GM18858 (cell line): ENCODE measurements around the gene MKNK2.

Experiments used
- ATAC-seq: cut with Tn5 transposase; IDR thresholded peaks from one replicate; pipeline ENCODE4 v1.9.1; 2021; ENCODE audit not compliant: unreplicated experiment

The MKNK2 gene

DNA sequence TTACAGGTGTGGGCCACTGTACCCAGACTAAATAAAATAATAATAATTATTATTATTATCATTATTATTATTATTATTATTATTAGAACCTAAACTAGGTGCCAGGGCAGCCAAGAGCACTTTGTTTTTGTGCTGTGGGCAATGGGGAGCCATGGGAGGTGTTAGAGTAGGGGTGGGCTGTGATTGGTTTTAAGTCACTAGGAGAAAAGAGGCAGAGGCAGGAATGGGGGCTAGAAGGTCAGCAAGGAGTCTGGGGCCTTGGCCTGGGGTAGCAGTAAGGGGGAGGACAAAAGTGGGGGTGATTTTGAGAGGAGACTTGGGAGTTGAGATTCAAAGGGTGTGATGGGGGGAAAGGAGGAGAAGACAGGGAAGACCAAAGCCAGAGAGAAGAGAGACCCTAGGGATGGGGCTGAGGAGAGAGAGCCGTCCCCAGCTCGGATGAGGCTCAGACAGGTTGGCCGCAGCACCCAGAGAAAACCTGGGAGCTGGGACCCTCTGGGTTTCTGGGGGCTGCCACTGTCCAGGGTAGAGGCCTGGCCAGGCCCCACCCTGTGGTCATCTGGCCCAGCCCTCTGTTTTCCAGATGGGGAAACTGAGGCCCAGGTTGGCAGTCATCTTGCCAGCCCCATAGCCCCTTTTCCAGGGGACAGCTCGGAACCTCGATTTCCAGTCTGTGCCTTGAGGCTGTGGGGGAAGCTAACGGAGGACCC, 17.8 kb downstream of the MKNK2 start:
- no peak for ATAC-seq

- ATAC-seq, result no peak
Measured at GRCh38 chr19:2032296-2032941, 18.6 kb downstream of the MKNK2 start.

DNA sequence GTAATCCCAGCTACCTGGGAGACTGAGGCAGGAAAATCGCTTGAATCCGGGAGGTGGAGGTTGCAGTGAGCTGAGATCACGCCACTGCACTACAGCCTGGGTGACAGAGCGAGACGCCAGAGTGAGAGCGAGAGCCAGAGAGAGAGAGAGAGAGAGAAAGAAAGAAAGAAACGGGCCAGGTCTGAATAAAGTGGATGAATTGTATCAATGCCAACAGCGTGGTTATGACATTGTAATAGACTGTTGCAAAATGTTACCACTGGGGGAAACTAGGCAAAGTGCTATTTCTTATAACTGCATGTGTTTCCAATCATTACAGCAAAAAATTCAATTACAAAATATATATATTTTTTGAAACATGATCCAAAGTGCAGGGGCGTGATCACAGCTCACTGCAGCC, 23.7 kb downstream of the MKNK2 start:
- no peak for ATAC-seq

DNA sequence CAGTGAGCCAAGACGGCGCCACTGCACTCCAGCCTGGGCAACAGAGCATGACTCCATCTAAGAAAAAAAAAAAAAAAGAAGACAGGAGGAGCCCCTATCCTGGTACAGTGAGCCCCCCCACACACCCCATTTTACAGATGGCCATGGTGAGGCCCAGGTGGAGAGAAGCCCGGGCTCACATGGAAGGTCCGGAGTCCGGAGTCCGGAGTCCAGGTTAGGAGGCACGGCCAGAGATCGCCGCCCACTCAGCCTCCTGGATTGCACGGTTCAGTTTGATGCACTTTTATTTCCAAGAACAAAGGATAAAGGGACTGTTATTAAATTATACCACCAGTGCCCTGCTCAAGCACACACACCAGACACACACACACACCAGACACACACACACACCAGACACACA, 24.3 kb downstream of the MKNK2 start:
- ATAC-seq, result no peak

GRCh38 chr19:2022289-2022688, 28.8 kb downstream of the MKNK2 start:
- no peak for ATAC-seq

- no peak for ATAC-seq
Measured at GRCh38 chr19:2021453-2022140, 29.4 kb downstream of the MKNK2 start.

DNA sequence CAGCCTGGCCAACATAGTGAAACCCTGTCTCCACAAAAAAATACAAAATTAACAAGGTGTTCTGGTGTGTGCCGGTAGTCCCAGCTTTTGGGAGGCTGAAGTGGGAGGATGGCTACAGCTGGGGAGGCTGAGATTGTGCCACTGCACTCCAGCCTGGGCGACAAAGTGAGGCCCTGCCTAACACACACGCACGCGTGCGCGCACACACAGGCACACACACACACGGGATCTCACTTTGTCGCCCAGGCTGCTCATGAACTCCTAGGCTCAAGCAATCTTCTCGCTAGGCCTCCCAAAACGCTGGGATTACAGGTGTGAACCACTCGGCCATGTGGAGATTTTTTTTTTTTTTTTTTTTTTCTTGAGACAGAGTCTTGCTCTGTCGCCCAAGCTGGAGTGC, 32.3 kb downstream of the MKNK2 start:
- ATAC-seq, result no peak

DNA sequence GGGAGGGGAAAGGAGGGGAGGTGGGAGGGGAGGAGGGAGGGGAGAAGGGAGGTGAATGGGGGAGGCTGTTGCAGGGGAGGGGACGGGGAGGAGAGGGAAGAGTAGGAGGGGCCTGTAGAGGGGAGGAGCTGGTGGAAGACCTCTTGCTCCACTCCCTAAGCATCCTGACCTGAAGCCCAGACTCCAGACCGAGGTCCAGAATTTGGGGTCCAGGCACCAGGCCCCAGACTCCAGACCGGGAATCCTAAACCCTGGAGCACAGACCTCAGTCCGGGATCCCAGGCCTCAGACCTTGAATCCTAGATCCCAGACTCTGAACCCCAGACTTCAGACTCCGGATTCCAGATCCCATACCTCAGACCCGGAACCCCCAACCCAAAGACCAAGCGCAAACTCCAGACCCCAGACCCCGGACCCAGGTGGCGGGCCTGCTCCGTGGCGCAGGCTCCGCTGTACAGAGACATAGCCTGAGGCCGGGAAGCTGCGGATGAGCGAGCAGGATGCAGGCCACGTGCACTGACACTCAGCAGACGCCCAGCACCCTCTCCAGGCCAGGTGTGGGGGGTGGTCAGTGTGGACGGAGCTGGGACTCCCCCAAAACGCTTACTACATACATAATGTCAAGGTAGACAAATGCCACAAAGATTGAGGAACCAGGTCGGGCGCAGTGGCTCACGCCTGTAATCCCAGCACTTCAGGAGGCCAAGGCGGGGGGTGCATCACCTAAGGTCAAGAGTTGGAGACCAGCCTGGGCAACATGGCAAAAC, 34.8 kb downstream of the MKNK2 start:
- no peak for ATAC-seq

GRCh38 chr19:2015608-2015950, 35.5 kb downstream of the MKNK2 start, which contains the start of gene BTBD2:
TSS of gene BTBD2 (minus strand) at chr19:2015714. CDS start at chr19:2015703, 11 bp downstream.
- ATAC-seq, result no peak

DNA sequence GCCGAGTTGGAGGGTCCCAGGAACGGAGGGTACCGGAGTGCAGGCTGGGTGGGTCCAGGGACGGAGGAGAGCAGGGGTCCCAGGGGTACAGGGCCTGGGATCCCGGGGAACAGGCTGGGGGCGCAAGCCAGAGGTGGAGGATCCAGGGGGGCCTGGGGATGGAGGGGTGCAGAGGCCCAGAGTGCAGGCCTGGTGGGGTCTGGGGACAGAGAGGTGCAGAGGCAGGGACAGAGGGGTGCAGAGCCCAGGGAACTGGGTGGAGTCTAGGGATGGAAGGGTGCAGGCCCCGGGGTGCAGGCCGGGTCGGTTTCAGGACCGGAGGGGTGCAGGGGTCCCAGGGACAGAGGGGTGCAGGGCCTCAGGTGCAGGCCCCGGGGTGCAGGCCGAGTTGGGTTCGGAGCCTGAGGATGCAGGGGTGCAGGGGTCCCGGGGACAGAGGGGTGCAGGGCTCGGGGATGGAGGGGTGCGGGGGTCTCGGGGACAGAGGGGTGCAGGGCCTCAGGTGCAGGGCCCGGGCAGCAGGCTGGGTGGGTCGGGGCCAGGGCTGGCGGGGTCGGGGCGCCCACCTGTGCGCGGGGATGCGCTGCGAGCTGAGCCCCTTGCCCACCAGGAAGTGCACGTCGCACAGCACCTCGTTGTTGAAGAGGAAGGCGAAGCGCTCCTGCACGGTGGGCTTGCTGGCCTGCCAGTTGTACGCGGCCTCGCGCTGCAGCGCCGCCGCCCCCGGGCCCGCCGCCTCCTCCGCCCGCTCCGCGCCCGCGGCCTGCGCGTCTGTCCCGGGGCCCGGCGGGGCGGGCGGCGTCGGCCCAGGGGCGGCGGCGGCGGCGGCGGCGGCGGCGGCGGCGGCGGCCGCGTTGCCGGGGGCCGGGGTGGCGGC, 36.1 kb downstream of the MKNK2 start:
- ATAC-seq, result no peak

- no peak for ATAC-seq
Measured at GRCh38 chr19:2014131-2014571, 36.9 kb downstream of the MKNK2 start.

GRCh38 chr19:2013683-2013961, 37.4 kb downstream of the MKNK2 start:
- no peak for ATAC-seq

DNA sequence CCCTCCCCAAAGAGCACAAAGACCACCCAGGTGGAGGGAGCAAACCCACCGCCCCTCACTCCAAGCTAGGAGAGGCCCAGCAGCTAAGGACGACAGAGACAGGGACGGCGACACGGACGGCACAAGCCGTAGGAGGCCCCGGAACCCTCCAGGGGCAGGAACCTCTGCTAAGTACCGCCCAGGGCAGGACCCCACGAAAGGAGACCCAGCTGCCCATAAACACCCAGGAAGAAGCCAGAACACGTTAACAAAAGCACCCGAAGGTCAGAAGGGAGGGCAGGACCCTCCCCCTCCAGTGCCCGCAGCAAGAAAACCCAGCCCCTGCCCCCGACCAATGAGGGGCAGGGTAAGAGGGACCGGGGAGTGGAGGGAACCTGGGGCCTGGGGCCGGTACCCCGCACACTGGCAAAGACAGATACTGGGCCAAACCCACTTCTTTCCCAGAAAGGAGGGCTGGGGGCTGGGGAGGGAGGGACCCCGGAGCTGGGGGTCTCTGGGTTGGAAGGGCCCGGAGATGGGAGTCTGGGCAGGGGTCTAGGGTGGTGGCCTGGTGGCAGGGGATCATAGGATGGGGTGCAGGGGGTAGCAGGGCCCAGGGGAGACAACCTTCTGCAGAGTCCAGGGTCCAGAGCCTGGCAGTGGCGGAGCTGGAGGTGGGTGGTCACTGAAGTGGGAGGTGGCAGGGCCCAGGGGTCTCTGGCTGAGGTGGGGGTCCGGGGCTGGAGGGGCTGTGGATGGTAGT, 37.9 kb downstream of the MKNK2 start:
- ATAC-seq, result no peak

DNA sequence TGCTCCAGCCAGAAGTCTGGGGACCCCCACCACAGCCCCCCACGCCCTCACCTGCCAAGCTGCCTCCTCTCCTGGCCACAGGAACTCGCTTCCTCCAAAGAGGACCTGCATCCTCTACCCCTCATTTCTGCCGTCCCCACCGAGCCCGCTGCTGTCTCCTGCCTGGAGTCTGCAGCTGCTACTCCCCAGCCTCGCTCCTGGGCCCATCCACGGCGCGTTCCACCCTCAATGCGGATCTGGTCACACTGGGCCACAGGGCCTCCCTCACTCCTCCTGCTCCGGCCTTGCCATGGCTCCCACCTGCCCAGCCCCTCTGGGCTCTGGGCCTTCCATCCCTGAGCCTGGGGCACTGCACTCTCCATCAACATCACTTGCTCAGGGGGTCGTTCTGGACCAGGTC, 39.9 kb downstream of the MKNK2 start:
- ATAC-seq, result no peak

DNA sequence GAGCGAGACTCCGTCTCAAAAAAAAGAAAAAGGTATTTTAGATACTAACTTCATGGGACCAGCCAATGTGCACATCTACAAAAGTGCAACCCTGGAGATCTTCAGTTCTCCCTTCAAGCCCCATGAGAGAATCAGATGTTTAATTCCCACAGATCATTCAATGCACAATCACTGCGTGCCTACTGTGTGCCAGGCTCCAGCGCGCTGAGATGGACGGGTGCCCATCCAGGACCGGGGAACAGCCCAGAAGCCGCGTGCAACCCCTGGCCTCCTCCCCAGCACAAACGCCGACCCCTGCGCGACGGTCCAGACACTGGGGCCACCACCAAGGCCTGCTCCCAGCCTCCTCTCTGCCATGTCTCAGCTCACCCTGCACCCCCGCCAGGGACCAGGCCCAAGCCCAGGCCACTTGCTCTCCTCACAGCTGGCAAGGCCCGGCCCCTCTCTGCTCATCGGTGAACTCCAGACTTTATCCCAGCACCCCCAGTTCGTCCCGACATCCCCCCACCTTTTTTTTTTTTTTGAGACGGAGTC, 40.8 kb downstream of the MKNK2 start:
- ATAC-seq, result no peak

- no peak for ATAC-seq
Measured at GRCh38 chr19:2003874-2004273, 47.2 kb downstream of the MKNK2 start.

DNA sequence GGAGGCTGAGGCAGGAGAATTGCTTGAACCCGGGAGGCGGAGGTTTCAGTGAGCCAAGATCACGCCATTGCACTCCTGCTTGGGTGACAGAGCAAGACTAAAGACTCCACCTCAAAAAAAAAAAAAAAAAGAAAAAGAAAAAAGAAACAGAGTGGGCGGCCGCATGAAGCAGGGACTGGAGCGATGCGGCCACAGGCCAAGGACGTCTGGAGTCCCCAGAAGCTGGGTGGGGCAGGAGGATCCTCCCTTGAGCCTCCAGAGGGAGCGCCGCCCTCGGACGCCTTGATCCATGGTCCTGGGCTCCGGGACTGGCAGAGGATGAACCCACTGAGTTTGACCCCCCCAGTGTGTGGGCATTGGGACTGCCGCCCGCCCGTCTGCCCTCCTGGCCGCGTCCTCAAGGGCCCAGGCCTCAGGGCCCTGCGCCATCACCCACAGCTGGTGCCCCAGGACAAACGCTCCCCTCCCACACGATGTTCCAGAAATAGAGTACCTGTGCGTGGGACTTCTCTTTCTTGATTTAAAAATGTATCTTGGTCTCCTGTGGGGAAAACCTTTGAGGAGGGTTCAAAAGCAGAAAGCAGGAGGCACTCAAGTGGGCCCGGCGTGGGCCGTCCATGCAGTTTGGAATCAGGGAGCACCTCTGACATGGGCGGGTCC, 51.1 kb downstream of the MKNK2 start:
- no peak for ATAC-seq

- no peak for ATAC-seq
Measured at GRCh38 chr19:1998712-1999708, 52.0 kb downstream of the MKNK2 start.
